T-helper 22 cell (primary cell): ENCODE data around the gene GABPB1.

Experiments
- DNase-seq: peaks from one replicate; pipeline ENCODE4 v3.0.0-alpha.2; 2020; ENCODE audit warnings: low read depth

The GABPB1 gene

GRCh38 chr15:50344006-50344464 is 11.0 kb downstream of the GABPB1 start:
- DNase-seq, result no peak

- DNase-seq, result no peak
Measured at GRCh38 chr15:50341616-50342136, 13.3 kb downstream of the GABPB1 start.

DNA sequence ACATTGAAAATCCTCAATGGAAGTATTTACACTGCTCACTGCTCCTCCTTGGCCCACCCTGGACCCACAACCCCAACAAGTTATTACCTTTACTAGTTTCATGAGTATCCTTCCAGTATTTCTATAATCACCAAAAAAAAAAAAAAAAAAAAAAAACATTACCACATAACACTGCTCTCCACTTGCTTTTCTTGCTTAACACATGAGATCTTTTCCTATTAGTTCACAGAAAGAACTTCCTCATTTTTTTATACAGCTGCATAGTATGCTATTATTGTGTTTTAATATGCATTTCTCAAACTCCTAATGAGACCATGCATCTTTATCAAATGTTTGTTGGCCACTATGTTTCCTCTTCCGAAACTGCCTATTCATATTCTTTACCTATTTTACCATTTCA is 14.6 kb downstream of the GABPB1 start:
- DNase-seq, result no peak

- DNase-seq, result no peak
Measured at GRCh38 chr15:50339717-50340116, 15.3 kb downstream of the GABPB1 start.

- DNase-seq, result no peak
Measured at GRCh38 chr15:50335251-50335650, 19.7 kb downstream of the GABPB1 start.

DNA sequence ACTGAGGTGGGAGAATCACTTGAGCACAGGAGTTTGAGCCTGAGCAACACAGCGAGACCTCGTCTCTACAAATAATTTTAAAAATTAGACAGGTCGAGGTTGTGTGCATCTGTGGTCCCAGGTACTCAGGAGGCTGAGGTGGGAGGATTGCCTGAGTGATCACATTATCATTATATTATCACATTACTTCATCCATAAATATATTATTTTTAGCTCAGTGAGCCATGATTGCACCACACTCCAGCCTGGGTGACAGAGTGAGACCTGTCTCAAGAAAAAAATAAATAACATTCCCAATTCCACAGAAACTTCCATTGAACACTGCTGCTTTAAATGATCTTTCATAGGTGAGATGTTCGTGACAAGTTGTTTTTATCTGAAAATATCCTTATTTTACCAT is 21.8 kb downstream of the GABPB1 start:
- no peak for DNase-seq

GRCh38 chr15:50330921-50331320 is 24.1 kb downstream of the GABPB1 start:
- no peak for DNase-seq

DNA sequence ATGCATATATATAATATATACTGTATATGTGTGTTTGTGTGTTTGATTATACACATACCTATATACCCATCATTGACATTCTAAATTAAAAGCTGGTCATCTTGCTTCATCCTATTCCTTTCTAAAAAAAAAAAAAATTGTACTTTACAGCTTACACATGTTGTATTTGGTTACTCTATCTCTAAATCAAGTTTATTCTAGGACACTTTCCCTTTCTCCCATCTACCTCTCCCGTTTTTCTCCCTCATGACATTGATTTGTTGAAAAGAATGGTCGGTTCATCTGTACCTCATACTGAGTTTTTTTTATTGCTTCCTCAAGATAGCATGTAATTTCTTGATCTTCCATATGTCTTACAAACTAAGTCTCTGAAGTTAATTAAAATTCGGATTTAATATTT is 26.9 kb downstream of the GABPB1 start:
- DNase-seq, result no peak

GRCh38 chr15:50321680-50322210 is 33.3 kb downstream of the GABPB1 start:
- no peak for DNase-seq

GRCh38 chr15:50320504-50320903 is 34.5 kb downstream of the GABPB1 start:
- no peak for DNase-seq

- DNase-seq, result no peak
Measured at GRCh38 chr15:50318697-50319096, 36.3 kb downstream of the GABPB1 start.

DNA sequence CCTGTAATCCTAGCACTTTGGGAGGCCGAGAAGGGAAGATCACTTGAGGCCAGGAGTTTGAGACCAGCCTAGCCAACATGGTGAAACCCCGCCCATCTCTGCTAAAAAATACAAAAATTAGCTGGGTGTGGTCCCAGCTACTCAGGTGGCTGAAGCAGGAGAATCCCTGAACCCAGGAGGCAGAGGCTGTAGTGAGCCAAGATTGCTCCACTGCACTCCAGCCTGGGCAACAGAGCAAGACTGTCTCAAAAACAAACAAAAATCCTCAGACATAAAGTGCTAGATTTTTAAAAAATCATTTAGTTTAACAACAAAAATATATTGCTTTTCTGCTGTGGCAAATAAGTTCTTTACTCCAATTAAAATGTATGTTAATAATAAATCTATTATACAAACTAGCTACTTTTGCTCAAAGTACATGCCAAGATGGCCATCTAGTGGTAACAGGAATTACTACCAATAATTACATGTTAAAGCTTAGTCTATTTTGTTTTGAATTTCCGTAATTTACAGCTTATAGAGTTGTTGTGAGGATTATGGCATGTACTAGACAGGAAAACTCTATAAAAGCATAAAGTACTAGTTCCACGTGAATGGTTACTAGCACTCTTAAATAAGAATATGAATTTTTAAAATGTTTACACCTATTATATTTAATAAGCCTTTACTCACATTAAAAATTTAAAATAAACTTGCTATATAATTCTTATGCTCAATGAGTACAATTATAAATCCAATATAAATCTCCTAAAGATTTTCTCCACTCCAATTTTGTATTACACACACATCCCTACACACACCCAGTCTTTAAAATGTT is 39.0 kb downstream of the GABPB1 start:
- no peak for DNase-seq

GRCh38 chr15:50312636-50313035 is 42.4 kb downstream of the GABPB1 start:
- no peak for DNase-seq

- no peak for DNase-seq
Measured at GRCh38 chr15:50307799-50308198, 47.2 kb downstream of the GABPB1 start.

DNA sequence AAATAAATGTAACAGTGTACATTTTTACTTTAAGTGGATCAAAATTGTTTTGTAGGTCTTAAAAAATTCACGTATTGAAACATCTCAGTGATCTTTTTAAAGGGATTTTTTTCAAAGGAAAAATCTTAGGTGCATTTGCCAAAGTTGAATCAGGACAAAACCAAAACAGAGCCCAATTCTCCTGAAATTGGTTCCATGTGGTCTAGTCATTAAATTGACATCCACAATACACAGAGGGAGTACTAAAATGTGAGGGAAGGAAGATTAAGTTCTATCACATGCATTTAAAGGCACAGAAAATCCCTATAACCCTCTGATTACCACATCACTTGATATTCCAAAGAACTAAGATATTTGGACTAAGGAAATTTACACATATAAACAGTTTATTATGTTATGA is 50.2 kb downstream of the GABPB1 start:
- no peak for DNase-seq

DNA sequence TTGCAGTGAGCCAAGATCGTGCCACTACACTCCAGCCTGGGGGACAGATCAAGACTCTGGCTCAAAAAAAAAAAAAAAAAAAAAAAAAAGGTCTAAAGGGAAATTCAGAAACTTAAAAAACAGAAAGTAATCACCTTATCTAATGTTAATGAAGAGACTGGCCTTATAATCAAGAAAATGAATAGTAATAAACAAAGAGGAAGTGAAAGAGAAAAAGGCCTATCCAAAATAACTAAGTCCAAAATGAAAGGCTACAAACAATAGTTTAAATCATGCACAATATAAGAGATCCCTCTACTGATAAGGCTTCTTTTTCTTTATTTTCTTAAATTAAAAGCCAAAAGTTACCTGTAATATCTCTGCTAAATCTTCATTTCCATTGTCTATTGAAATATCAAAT is 52.4 kb downstream of the GABPB1 start:
- no peak for DNase-seq

- DNase-seq, result no peak
Measured at GRCh38 chr15:50298340-50298739, 56.7 kb downstream of the GABPB1 start.

- DNase-seq, result no peak
Measured at GRCh38 chr15:50295966-50296365, 59.0 kb downstream of the GABPB1 start.

GRCh38 chr15:50289749-50290148 is 65.2 kb downstream of the GABPB1 start:
- no peak for DNase-seq

GRCh38 chr15:50287324-50288116 is 67.5 kb downstream of the GABPB1 start:
- DNase-seq, result no peak

DNA sequence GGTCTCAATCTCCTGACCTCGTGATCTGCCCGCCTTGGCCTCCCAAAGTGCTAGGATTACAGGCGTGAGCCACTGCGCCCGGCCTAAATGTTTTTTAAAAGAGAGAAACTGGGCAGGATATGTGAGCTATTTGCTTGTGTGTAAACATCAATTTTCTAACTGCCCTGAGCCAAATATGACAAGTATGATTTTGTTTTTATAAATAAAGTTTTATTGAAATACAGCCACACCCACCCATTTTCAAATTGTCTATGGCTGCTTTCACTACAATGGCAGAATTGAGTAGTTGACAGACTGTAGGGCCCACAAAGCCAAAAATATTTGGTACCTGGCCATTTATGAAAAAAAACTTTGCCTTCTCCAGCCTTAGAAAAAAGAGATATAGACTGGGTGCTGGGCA is 73.6 kb downstream of the GABPB1 start:
- DNase-seq, result no peak

DNA sequence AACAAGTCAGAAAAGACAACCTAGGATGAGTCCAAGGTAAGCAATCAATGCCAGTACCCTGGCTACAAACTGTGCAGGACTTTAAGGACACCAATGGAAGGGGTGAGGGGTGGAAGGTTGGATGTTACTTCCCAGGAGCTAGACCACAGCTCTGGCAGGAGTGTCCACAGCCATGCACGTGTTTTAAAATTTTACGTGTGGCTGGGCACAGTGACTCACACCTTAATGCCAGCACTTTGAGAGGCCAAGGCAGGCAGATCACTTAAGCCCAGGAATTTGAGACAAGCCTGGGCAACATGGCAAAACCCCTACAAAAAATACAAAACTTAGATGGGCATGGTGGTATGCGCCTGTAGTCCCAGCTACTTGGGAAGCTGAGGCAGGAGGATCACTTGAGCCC is 74.7 kb downstream of the GABPB1 start:
- DNase-seq, result no peak

DNA sequence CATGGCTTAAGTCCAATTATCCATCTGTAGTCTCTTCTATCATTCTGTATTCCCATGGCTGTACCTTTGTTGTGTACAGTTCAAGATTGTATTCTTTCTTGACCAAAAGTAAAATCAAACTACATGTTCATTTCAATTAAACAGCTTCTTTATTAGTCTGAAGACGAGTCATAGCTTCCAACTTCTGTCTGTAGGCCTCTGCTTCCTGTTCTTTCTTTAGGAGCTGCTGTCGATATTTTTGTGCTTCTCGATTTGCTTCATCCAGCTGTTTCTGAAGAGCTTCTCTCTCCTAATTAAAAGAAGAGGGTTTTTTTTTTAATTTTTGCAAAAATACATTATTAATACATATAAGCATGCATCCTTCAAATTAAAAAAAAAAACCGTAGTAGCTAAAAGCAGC is 76.5 kb downstream of the GABPB1 start:
- no peak for DNase-seq
